K562 (cell line): ENCODE results near the gene OBP2A. TPM values are rescaled to one million over a fixed set of nuclear protein-coding genes. Genes with fewer than 3 reads are reported as not detected.

Experiments
- CBX5 ChIP-seq: IDR thresholded peaks from 2 replicates; pipeline ENCODE4 v1.6.1; 2014; ENCODE audit warnings: low read depth, borderline replicate concordance
- FIP1L1 ChIP-seq: fragments of 200-400 bp; formaldehyde crosslinking; IDR thresholded peaks from 2 replicates; pipeline ENCODE4 v1.6.1; 2018; ENCODE audit warnings: mild to moderate bottlenecking, low read depth, low read length; ENCODE audit not compliant: poor library complexity, severe bottlenecking
- NCOA4 ChIP-seq: fragments of 450-650 bp; IDR thresholded peaks from 2 replicates; pipeline ENCODE4 v1.6.1; 2018; ENCODE audit warnings: mild to moderate bottlenecking; ENCODE audit not compliant: partially characterized antibody
- RFX1 ChIP-seq: fragments of 450-650 bp; IDR thresholded peaks from 2 replicates; pipeline ENCODE4 v1.6.1; 2016; ENCODE audit warnings: mild to moderate bottlenecking, moderate library complexity
- SPI1 ChIP-seq: IDR thresholded peaks from 2 replicates; pipeline ENCODE4 v1.6.1; 2011; ENCODE audit warnings: low read depth, low read length, control low read depth, borderline replicate concordance
- XRCC5 ChIP-seq: fragments of 200-400 bp; formaldehyde crosslinking; IDR thresholded peaks from 2 replicates; pipeline ENCODE4 v1.6.1; 2017; ENCODE audit warnings: low read depth, mild to moderate bottlenecking, low read length
- polyA plus RNA-seq, 8 experiments: library from polyadenylated mRNA; depleted of rRNA in 4 of 8; stranded (reverse) in 5 of 8; unstranded in 3 of 8; fragments of >200 nt; fragmentation: Nextera tagmentation in 2 of 8; fragmentation: Illumina TruSeq in 1 of 8; extraction: Ambion mirVana in 2 of 8; extraction: Trizol in 1 of 8; gene quantifications; 2 replicates each; pipeline versions ENCODE4 v1.2.1 to v1.2.3, GENCODE V29; 2011 to 2014; ENCODE audit warnings: inconsistent platforms in 1 of 8, missing spikeins in 1 of 8
- total RNA-seq, 7 experiments: library from RNA; depleted of rRNA in 6 of 7; stranded (reverse); fragments of >200 nt in 6 of 7; fragmentation: Illumina TruSeq in 2 of 7; extraction: Trizol in 2 of 7; gene quantifications; 2 replicates each; pipeline versions ENCODE4 v1.2.1 to v1.2.3, GENCODE V29; 2011 to 2021; ENCODE audit warnings: low replicate concordance in 1 of 7
- TF ChIP-seq, protein P1 (sequence below): fragments of 150-350 bp; conservative IDR thresholded peaks from 2 replicates; pipeline ENCODE4 v1.6.1; 2014; ENCODE audit warnings: low read length
- TF ChIP-seq, protein P2 (sequence below): IDR thresholded peaks from 2 replicates; pipeline ENCODE4 v1.6.1; 2014; ENCODE audit warnings: antibody characterized with exemption
- TF ChIP-seq, protein P3 (sequence below): sonication (generic); formaldehyde crosslinking; IDR thresholded peaks from 2 replicates; pipeline ENCODE4 v1.8.0; 2022; ENCODE audit warnings: mild to moderate bottlenecking, missing genetic modification reagents

Gene OBP2A
- total and polyA plus RNA-seq, 9 of the 15 experiments (the other 6 are each of a cell fraction or from before 2014, with no cell fraction given), result not detected

DNA sequence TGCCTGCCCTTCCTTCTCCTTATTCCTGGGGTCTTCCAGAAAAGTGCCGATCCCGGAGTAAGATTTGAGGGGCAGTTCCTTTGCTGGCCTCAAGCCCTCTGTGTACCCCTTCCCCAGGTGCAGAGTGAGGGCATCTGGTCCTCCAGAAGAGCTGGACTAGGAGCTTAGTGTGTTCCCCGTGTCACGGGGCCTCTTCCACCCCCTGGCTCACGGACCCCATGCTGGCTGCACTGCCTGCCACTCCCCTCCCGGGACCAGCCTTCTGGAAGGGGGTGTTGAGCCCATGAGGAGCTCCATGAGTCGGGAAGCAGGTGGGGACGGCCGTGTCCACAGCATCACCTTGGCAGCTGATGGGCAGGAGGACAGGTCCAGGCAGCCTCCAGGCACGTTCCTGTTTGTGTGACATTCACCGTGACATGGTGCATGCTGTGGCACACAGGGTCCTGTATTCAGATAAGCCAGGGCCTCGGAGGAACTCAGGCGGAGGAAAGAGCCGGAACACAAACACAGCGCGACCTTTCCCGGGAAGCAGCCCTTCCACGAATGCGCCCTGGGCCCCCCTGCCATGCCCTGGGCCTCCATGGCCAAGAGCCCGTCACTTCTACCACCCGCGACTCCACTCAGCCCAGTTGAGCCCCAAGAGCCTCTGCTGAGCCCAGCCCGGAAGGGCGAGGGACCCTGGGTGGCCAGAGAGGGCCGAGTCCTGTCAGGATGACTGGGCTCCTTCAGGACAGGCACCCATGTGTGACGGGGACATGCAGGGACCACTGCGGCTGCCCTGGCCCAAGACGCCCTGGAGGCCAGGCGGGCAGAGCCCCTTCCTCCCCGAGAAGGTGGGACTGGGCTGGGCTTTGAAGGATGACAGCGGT lies 30.6 kb upstream of the OBP2A start (continued):
- TF ChIP-seq, protein P1, sequence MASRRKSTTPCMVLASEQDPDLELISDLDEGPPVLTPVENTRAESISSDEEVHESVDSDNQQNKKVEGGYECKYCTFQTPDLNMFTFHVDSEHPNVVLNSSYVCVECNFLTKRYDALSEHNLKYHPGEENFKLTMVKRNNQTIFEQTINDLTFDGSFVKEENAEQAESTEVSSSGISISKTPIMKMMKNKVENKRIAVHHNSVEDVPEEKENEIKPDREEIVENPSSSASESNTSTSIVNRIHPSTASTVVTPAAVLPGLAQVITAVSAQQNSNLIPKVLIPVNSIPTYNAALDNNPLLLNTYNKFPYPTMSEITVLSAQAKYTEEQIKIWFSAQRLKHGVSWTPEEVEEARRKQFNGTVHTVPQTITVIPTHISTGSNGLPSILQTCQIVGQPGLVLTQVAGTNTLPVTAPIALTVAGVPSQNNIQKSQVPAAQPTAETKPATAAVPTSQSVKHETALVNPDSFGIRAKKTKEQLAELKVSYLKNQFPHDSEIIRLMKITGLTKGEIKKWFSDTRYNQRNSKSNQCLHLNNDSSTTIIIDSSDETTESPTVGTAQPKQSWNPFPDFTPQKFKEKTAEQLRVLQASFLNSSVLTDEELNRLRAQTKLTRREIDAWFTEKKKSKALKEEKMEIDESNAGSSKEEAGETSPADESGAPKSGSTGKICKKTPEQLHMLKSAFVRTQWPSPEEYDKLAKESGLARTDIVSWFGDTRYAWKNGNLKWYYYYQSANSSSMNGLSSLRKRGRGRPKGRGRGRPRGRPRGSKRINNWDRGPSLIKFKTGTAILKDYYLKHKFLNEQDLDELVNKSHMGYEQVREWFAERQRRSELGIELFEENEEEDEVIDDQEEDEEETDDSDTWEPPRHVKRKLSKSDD, result no peak
- no peak for TF ChIP-seq SPI1
- TF ChIP-seq CBX5, result no peak
- TF ChIP-seq, protein P2, sequence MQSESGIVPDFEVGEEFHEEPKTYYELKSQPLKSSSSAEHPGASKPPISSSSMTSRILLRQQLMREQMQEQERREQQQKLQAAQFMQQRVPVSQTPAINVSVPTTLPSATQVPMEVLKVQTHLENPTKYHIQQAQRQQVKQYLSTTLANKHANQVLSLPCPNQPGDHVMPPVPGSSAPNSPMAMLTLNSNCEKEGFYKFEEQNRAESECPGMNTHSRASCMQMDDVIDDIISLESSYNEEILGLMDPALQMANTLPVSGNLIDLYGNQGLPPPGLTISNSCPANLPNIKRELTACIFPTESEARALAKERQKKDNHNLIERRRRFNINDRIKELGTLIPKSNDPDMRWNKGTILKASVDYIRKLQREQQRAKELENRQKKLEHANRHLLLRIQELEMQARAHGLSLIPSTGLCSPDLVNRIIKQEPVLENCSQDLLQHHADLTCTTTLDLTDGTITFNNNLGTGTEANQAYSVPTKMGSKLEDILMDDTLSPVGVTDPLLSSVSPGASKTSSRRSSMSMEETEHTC, result no peak
- TF ChIP-seq NCOA4, result no peak
- TF ChIP-seq FIP1L1, result no peak
- TF ChIP-seq, protein P3, sequence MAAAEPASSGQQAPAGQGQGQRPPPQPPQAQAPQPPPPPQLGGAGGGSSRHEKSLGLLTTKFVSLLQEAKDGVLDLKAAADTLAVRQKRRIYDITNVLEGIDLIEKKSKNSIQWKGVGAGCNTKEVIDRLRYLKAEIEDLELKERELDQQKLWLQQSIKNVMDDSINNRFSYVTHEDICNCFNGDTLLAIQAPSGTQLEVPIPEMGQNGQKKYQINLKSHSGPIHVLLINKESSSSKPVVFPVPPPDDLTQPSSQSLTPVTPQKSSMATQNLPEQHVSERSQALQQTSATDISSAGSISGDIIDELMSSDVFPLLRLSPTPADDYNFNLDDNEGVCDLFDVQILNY (CRISPR knock-in tag), result no peak
- TF ChIP-seq RFX1, result no peak
- no peak for TF ChIP-seq XRCC5
